ENCODE measurements around the gene TRIM64C.
"Not testable (repeated sequence)": the region's sequence is repeated elsewhere in the genome, so short reads cannot be mapped to it uniquely, and the experiment has no call there.

- TF ChIP-seq CTCF, POLR2A (IDR thresholded peaks at IDR 0.05): not testable (repeated sequence)
Measured at GRCh38 chr11:49049821-49050220, 9.1 kb downstream of the TRIM64C start.
